ENCODE measurements around the gene GPC5.

DNA sequence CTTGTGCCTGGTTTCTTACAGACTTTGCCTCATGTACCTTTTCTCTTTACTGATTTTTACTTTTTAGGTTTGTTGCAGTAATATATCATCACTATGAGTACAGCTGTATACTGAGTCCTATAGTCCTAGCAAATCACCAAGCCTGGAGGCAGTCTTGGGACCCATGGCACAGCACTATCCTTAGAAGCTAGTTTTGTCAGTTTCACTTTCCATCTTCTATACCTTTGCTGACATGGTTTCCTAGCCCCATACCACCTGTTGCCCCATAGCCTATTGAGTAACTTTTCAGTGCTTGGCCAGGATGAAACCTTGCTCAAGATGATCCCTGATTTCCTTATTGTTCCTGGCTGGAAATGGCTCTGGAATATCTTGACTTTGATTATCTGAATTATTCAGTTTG, 826.4 kb downstream of the GPC5 start:
- TF ChIP-seq, protein P1, sequence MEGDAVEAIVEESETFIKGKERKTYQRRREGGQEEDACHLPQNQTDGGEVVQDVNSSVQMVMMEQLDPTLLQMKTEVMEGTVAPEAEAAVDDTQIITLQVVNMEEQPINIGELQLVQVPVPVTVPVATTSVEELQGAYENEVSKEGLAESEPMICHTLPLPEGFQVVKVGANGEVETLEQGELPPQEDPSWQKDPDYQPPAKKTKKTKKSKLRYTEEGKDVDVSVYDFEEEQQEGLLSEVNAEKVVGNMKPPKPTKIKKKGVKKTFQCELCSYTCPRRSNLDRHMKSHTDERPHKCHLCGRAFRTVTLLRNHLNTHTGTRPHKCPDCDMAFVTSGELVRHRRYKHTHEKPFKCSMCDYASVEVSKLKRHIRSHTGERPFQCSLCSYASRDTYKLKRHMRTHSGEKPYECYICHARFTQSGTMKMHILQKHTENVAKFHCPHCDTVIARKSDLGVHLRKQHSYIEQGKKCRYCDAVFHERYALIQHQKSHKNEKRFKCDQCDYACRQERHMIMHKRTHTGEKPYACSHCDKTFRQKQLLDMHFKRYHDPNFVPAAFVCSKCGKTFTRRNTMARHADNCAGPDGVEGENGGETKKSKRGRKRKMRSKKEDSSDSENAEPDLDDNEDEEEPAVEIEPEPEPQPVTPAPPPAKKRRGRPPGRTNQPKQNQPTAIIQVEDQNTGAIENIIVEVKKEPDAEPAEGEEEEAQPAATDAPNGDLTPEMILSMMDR (IDR thresholded peaks at IDR 0.05; ENCODE audit: control extremely low read depth in 1 of 3, insufficient read depth in 1 of 3, low read depth in 1 of 3, low read length in 3 of 3), result no peak
- no peak for TF ChIP-seq SAP30 (IDR thresholded peaks at IDR 0.05; ENCODE audit: insufficient read depth, insufficient replicate concordance, low read length)
- TF ChIP-seq POU5F1 (IDR thresholded peaks at IDR 0.05; ENCODE audit: low read depth, low read length), result no peak
- TF ChIP-seq EP300 (IDR thresholded peaks at IDR 0.05; ENCODE audit: borderline replicate concordance in 1 of 2, low read depth in 2 of 2, low read length in 2 of 2), result no peak
- no peak for TF ChIP-seq NANOG (IDR thresholded peaks at IDR 0.05; ENCODE audit: insufficient read depth, low read depth, low read length, poor library complexity, severe bottlenecking)
- no peak for TF ChIP-seq POLR2A (IDR thresholded peaks at IDR 0.05; ENCODE audit: control extremely low read depth in 1 of 2, low read depth in 2 of 2, low read length in 2 of 2)

All from H1 (cell line).